ENCODE results near the gene MUC5AC. TPM values are rescaled to one million over a fixed set of nuclear protein-coding genes. Genes with fewer than 3 reads are reported as not detected.

Gene MUC5AC
- total RNA-seq (under 1 TPM in 3 of 5 donors, not detected in 2; 0.03 TPM), total RNA-seq (0 to 0.20 (median 0) reads per million in 29 experiments)
- total RNA-seq (2013) = 0.37 TPM

GRCh38 chr11:1157645-1158591 lies at the start of gene MUC5AC:
TSS of gene MUC5AC (plus strand) at chr11:1157953. CDS start at chr11:1158000, 47 bp downstream.
- Histone ChIP-seq H3K27me3 (replicated peaks in 1 of 2; ENCODE audit: control insufficient read depth in 2 of 2, extremely low read depth in 1 of 2, insufficient read depth in 2 of 2, low read length in 1 of 2) (peaks cover 0 to 38% of the 10 kb centered on the region in 2 experiments), H3K27ac (ENCODE audit: low read length) (no peak within 1 kb of the TSS), H3K36me3 (ENCODE audit: control insufficient read depth in 2 of 2, extremely low read depth in 1 of 2, insufficient read depth in 1 of 2, low read length in 1 of 2) (no peaks in the 10 kb centered on the region), H3K4me1 (ENCODE audit: control insufficient read depth in 1 of 2, extremely low read depth in 1 of 2, insufficient read depth in 2 of 2, low read length in 2 of 2) (peaks cover 0 to under 1% of the 10 kb centered on the region in 2 experiments), H3K9me3 (peaks cover 3% of the 10 kb centered on the region), H3K4me3 (ENCODE audit: control insufficient read depth in 1 of 2, extremely low read depth in 1 of 2, low read length in 1 of 2) (no peak within 1 kb of the TSS)
- Mint-ChIP-seq H3K36me3 (no peaks in the 10 kb centered on the region), H3K4me3 (no peak within 1 kb of the TSS), H3K27me3 (no peaks in the 10 kb centered on the region), H3K27ac (no peak within 1 kb of the TSS), H3K4me1 (no peaks in the 10 kb centered on the region), H3K9me3 (no peaks in the 10 kb centered on the region)
- DNase-seq = peak in 1 of 35 experiments; percentile 9
- ChIA-PET CTCF (no interaction called here), POLR2A (no interaction called here)
- WGBS (ENCODE audit: insufficient coverage) = 86% methylated on average over 30 of the region's 32 CpGs
- no peak for ATAC-seq (replicated peaks in 1 of 4)

GRCh38 chr11:1108246-1108900 lies 49.4 kb upstream of the MUC5AC start:
- DNase-seq (no peak), ATAC-seq (replicated peaks in 1 of 4) (no peak)
- Mint-ChIP-seq H3K27me3 (no peaks in the 10 kb centered on the region), H3K27ac (no peak overlapping the region), H3K4me1 (no peaks in the 10 kb centered on the region), H3K36me3 (no peaks in the 10 kb centered on the region), H3K4me3 (no peak overlapping the region), H3K9me3 (no peaks in the 10 kb centered on the region)
- WGBS (ENCODE audit: insufficient coverage) = 89% methylated on average over 26 of the region's 29 CpGs
- H3K27ac ChIP-seq (ENCODE audit: low read length) = no peak overlapping the region
- no peaks in the 10 kb centered on the region for H3K9me3 ChIP-seq
- peaks cover 0 to 33% of the 10 kb centered on the region in 2 experiments for H3K27me3 ChIP-seq (replicated peaks in 1 of 2; ENCODE audit: control insufficient read depth in 2 of 2, extremely low read depth in 1 of 2, insufficient read depth in 2 of 2, low read length in 1 of 2)
- ChIA-PET CTCF (no interaction called here), POLR2A (no interaction called here)
- no peaks in the 10 kb centered on the region for H3K36me3 ChIP-seq (ENCODE audit: control insufficient read depth in 2 of 2, extremely low read depth in 1 of 2, insufficient read depth in 1 of 2, low read length in 1 of 2)
- no peak overlapping the region for H3K4me3 ChIP-seq (ENCODE audit: control insufficient read depth in 1 of 2, extremely low read depth in 1 of 2, low read length in 1 of 2)
- H3K4me1 ChIP-seq (ENCODE audit: control insufficient read depth in 1 of 2, extremely low read depth in 1 of 2, insufficient read depth in 2 of 2, low read length in 2 of 2) = no peaks in the 10 kb centered on the region

GRCh38 chr11:1109101-1109917 lies 48.4 kb upstream of the MUC5AC start:
- ChIA-PET POLR2A (no interaction called here), CTCF (no interaction called here)
- H3K27me3 ChIP-seq (replicated peaks in 1 of 2; ENCODE audit: control insufficient read depth in 2 of 2, extremely low read depth in 1 of 2, insufficient read depth in 2 of 2, low read length in 1 of 2) = peaks cover 0 to 31% of the 10 kb centered on the region in 2 experiments
- 77% methylated on average over 25 of the region's 28 CpGs for WGBS (ENCODE audit: insufficient coverage)
- ATAC-seq (replicated peaks in 1 of 4) = no peak
- no peak overlapping the region for H3K27ac Mint-ChIP-seq
- H3K4me1 ChIP-seq (ENCODE audit: control insufficient read depth in 1 of 2, extremely low read depth in 1 of 2, insufficient read depth in 2 of 2, low read length in 2 of 2) = no peaks in the 10 kb centered on the region
- no peaks in the 10 kb centered on the region for H3K9me3 Mint-ChIP-seq
- H3K9me3 ChIP-seq = no peaks in the 10 kb centered on the region
- no peak overlapping the region for H3K4me3 Mint-ChIP-seq
- H3K4me1 Mint-ChIP-seq = no peaks in the 10 kb centered on the region
- no peak overlapping the region for H3K27ac ChIP-seq (ENCODE audit: low read length)
- H3K4me3 ChIP-seq (ENCODE audit: control insufficient read depth in 1 of 2, extremely low read depth in 1 of 2, low read length in 1 of 2) = no peak overlapping the region
- no peaks in the 10 kb centered on the region for H3K36me3 Mint-ChIP-seq
- no peaks in the 10 kb centered on the region for H3K27me3 Mint-ChIP-seq
- DNase-seq = no peak
- H3K36me3 ChIP-seq (ENCODE audit: control insufficient read depth in 2 of 2, extremely low read depth in 1 of 2, insufficient read depth in 1 of 2, low read length in 1 of 2) = no peaks in the 10 kb centered on the region

DNA sequence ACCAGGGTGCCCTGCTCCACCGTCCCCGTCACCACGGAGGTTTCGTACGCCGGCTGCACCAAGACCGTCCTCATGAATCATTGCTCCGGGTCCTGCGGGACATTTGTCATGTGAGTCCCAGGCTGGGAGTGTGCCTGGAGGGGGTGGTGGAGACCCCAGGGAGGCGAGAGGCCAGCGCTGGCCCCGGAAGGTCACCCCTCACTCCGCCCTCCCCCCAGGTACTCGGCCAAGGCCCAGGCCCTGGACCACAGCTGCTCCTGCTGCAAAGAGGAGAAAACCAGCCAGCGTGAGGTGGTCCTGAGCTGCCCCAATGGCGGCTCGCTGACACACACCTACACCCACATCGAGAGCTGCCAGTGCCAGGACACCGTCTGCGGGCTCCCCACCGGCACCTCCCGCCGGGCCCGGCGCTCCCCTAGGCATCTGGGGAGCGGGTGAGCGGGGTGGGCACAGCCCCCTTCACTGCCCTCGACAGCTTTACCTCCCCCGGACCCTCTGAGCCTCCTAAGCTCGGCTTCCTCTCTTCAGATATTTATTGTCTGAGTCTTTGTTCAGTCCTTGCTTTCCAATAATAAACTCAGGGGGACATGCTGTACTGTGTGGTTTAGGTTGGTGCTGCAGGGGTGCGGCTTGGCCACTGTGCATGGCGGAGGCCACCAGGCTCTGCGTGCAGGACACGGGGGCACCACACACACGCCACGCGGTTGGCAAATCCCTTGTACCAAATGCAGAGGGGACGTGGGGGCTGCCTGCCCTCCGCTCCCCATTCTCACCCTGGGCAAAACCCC lies 47.6 kb upstream of the MUC5AC start:
- no peak for DNase-seq
- ATAC-seq (replicated peaks in 1 of 4) = no peak
- Histone ChIP-seq H3K27ac (ENCODE audit: low read length) (no peak overlapping the region), H3K9me3 (no peaks in the 10 kb centered on the region), H3K4me3 (ENCODE audit: control insufficient read depth in 1 of 2, extremely low read depth in 1 of 2, low read length in 1 of 2) (no peak overlapping the region), H3K4me1 (ENCODE audit: control insufficient read depth in 1 of 2, extremely low read depth in 1 of 2, insufficient read depth in 2 of 2, low read length in 2 of 2) (no peaks in the 10 kb centered on the region), H3K36me3 (ENCODE audit: control insufficient read depth in 2 of 2, extremely low read depth in 1 of 2, insufficient read depth in 1 of 2, low read length in 1 of 2) (no peaks in the 10 kb centered on the region), H3K27me3 (replicated peaks in 1 of 2; ENCODE audit: control insufficient read depth in 2 of 2, extremely low read depth in 1 of 2, insufficient read depth in 2 of 2, low read length in 1 of 2) (peaks cover 0 to 31% of the 10 kb centered on the region in 2 experiments)
- no peak overlapping the region for H3K4me3 Mint-ChIP-seq
- ChIA-PET POLR2A (no interaction called here), CTCF (no interaction called here)
- H3K27me3 Mint-ChIP-seq = no peaks in the 10 kb centered on the region
- H3K9me3 Mint-ChIP-seq = no peaks in the 10 kb centered on the region
- peaks cover 2 to 7% (median 4%) of the 10 kb centered on the region in 3 donors for H3K4me1 Mint-ChIP-seq
- H3K27ac Mint-ChIP-seq = no peak overlapping the region
- WGBS (ENCODE audit: insufficient coverage) = 94% methylated on average over 29 of the region's 39 CpGs
- H3K36me3 Mint-ChIP-seq = no peaks in the 10 kb centered on the region

DNA sequence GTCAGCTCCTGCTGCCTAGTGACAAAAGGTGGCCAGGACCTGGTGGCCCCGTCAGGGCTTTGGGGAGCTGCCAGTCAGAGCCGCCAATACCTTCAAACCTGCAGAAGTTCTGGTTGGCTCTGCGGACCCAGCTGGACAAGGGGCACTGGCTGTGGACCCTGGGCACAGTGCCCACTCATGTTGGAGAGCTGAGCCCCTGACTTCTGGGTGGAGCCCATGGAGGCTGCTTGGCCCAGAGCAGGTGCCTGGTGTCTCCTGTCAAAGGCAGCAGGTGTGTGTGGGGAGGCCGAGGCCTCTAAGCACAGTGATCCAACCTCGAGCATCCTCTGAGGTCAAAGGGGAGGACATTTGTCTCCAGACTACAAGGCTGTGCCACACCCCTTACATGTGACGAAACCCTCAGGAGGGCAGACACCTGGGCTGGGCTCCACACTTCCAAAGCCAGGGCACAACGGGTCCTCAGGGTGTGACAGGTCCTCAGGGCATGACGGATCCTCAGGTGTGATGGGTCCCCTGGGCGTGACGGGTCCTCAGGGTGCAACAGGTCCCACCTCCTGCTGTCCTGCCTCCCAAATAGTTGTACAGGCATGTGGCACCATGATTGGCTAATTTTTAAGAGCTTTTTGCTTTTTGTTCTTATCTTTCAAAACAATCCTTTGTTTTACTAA lies 46.1 kb upstream of the MUC5AC start:
- Histone ChIP-seq H3K27me3 (replicated peaks in 1 of 2; ENCODE audit: control insufficient read depth in 2 of 2, extremely low read depth in 1 of 2, insufficient read depth in 2 of 2, low read length in 1 of 2) (peaks cover 0 to 29% of the 10 kb centered on the region in 2 experiments), H3K9me3 (no peaks in the 10 kb centered on the region), H3K4me3 (ENCODE audit: control insufficient read depth in 1 of 2, extremely low read depth in 1 of 2, low read length in 1 of 2) (no peak overlapping the region), H3K36me3 (ENCODE audit: control insufficient read depth in 2 of 2, extremely low read depth in 1 of 2, insufficient read depth in 1 of 2, low read length in 1 of 2) (no peaks in the 10 kb centered on the region), H3K4me1 (ENCODE audit: control insufficient read depth in 1 of 2, extremely low read depth in 1 of 2, insufficient read depth in 2 of 2, low read length in 2 of 2) (no peaks in the 10 kb centered on the region), H3K27ac (ENCODE audit: low read length) (no peak overlapping the region)
- Mint-ChIP-seq H3K36me3 (no peaks in the 10 kb centered on the region), H3K9me3 (no peaks in the 10 kb centered on the region), H3K4me1 (peaks cover 2 to 7% (median 4%) of the 10 kb centered on the region in 3 donors), H3K27me3 (no peaks in the 10 kb centered on the region), H3K4me3 (no peak overlapping the region), H3K27ac (no peak overlapping the region)
- DNase-seq = no peak
- CTCF ChIA-PET = no interaction called here
- WGBS (ENCODE audit: insufficient coverage) = 88% methylated on average over 6 of the region's 10 CpGs
- POLR2A ChIA-PET = interaction anchor here in 1 of 2 donors (0.5 kb wide), 1 partner anchor 385 kb away, joined by 4 read pairs; no protein-coding TSS in a partner anchor
- ATAC-seq (replicated peaks in 1 of 4) = no peak
